SU-DHL-6 (cell line): ENCODE measurements around the gene SBF1.

Source experiments
- EZH2phosphoT487 ChIP-seq: fragments of 200-600 bp; sonication (generic), shearing (Covaris generic); conservative IDR thresholded peaks from 2 replicates; pipeline ENCODE4 v1.6.1; 2018; ENCODE audit warnings: mild to moderate bottlenecking, antibody characterized with exemption, low read length, moderate library complexity, mixed read lengths
- TF ChIP-seq, protein P1 (sequence below): fragments of 200-600 bp; sonication (generic); IDR thresholded peaks from one replicate; pipeline ENCODE4 v1.5.1; 2017; ENCODE audit warnings: antibody characterized with exemption, mild to moderate bottlenecking, low read length, moderate library complexity; ENCODE audit not compliant: insufficient read depth, poor library complexity, severe bottlenecking

DNA sequence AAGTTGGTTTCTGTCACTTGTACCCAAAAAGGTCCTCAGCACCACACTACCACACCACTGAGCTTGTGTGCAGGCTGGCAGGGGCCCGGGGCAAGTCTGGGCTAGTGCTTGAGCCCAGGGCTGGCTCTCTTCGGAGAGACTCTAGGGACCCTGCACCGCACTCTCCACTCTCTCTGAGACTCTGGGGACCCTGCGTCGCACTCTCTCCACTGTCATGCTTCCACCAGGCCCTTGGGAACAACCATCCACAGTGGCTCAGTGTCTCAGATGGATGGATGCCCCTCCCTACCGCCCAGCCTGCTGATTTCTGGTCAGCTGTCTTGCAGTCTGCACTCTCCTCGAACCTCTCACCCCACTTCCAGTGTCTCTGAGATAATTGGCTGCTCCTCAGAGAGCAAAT lies 2.0 kb upstream of the SBF1 start:
- TF ChIP-seq, protein P1, sequence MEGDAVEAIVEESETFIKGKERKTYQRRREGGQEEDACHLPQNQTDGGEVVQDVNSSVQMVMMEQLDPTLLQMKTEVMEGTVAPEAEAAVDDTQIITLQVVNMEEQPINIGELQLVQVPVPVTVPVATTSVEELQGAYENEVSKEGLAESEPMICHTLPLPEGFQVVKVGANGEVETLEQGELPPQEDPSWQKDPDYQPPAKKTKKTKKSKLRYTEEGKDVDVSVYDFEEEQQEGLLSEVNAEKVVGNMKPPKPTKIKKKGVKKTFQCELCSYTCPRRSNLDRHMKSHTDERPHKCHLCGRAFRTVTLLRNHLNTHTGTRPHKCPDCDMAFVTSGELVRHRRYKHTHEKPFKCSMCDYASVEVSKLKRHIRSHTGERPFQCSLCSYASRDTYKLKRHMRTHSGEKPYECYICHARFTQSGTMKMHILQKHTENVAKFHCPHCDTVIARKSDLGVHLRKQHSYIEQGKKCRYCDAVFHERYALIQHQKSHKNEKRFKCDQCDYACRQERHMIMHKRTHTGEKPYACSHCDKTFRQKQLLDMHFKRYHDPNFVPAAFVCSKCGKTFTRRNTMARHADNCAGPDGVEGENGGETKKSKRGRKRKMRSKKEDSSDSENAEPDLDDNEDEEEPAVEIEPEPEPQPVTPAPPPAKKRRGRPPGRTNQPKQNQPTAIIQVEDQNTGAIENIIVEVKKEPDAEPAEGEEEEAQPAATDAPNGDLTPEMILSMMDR: no peak
- TF ChIP-seq EZH2phosphoT487: no peak
